Ascending aorta (tissue), 2 donors: ENCODE results near the gene LRRC27. TPM values are rescaled to one million over a fixed set of nuclear protein-coding genes. Genes with fewer than 3 reads are reported as not detected.
"Not testable (repeated sequence)": the region's sequence is repeated elsewhere in the genome, so short reads cannot be mapped to it uniquely, and the experiment has no call there.

Experiments used
- DNase-seq, 2 donors: peaks; one replicate each; pipeline ENCODE4 v3.0.0-alpha.2; 2019; ENCODE audit warnings: low spot score in 2 of 2
- H3K27ac ChIP-seq, 2 donors: fragments of 200-600 bp; sonication (generic); one replicate each; pipeline ENCODE4 v1.5.1; 2016 to 2017; ENCODE audit warnings: mild to moderate bottlenecking in 1 of 2
- H3K27me3 ChIP-seq: fragments of 200-600 bp; sonication (generic); one replicate; pipeline ENCODE4 v1.5.1; 2017
- H3K36me3 ChIP-seq, 2 donors: fragments of 200-600 bp; sonication (generic); one replicate each; pipeline ENCODE4 v1.5.1; 2016
- H3K4me1 ChIP-seq, 2 donors: fragments of 200-600 bp; sonication (generic); one replicate each; pipeline ENCODE4 v1.5.1; 2016 to 2017; ENCODE audit warnings: mild to moderate bottlenecking in 1 of 2
- H3K4me3 ChIP-seq, 2 donors: fragments of 200-600 bp; sonication (generic); one replicate each; pipeline ENCODE4 v1.5.1; 2016 to 2017; ENCODE audit warnings: mild to moderate bottlenecking in 1 of 2
- H3K9me3 ChIP-seq, 2 donors: fragments of 200-600 bp; sonication (generic); one replicate each; pipeline ENCODE4 v1.5.1; 2016
- intact Hi-C: fragments of 100-400 bp; cut with DNase I; formaldehyde crosslinking; loops from one replicate; pipeline ENCODE4 v1.15.1; 2023
- total RNA-seq: library from RNA; depleted of rRNA; stranded (reverse); fragments of >200 nt; gene quantifications from one replicate; pipeline ENCODE4 v1.1.0, GENCODE V29; 2016
- TF ChIP-seq, protein P1 (sequence below), 3 experiments: fragments of 200-600 bp in 2 of 3; fragments of 450-650 bp in 1 of 3; sonication (generic) in 2 of 3; IDR thresholded peaks; one replicate each; pipeline ENCODE4 v1.5.1; 2016 to 2019; ENCODE audit warnings: antibody characterized with exemption in 3 of 3, mild to moderate bottlenecking in 1 of 3, moderate library complexity in 1 of 3

The LRRC27 gene
- total RNA-seq, 1 donor from 2014 or later: 2.0 TPM

DNA sequence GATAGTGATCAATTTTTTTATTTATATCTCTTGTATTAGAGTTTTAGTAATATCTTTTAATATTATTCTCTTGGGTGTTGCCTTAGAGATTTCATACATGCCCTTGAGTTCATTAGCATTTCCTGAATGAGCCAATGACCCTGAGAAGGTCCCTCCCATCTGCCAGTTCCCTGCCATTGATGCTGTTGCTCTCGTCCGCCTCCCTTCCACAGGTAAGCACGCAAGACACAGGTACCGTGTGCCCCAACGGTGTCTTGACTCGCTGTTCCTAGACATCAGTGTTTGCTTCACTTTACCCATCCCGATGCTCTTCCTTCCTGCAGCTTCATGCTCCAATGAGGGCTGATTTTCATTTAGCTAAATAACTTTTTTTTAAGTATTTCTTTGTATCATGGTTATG lies 45.3 kb downstream of the LRRC27 start:
- Histone ChIP-seq H3K9me3 (no peaks in the 10 kb centered on the region), H3K36me3 (no peaks in the 10 kb centered on the region), H3K27ac (no peak overlapping the region), H3K4me1 (no peaks in the 10 kb centered on the region), H3K4me3 (no peak overlapping the region), H3K27me3 (no peaks in the 10 kb centered on the region)
- DNase-seq: no peak
- TF ChIP-seq, protein P1, sequence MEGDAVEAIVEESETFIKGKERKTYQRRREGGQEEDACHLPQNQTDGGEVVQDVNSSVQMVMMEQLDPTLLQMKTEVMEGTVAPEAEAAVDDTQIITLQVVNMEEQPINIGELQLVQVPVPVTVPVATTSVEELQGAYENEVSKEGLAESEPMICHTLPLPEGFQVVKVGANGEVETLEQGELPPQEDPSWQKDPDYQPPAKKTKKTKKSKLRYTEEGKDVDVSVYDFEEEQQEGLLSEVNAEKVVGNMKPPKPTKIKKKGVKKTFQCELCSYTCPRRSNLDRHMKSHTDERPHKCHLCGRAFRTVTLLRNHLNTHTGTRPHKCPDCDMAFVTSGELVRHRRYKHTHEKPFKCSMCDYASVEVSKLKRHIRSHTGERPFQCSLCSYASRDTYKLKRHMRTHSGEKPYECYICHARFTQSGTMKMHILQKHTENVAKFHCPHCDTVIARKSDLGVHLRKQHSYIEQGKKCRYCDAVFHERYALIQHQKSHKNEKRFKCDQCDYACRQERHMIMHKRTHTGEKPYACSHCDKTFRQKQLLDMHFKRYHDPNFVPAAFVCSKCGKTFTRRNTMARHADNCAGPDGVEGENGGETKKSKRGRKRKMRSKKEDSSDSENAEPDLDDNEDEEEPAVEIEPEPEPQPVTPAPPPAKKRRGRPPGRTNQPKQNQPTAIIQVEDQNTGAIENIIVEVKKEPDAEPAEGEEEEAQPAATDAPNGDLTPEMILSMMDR (IDR thresholded peaks at IDR 0.05): no peak
- intact Hi-C loops: no loop called here

DNA sequence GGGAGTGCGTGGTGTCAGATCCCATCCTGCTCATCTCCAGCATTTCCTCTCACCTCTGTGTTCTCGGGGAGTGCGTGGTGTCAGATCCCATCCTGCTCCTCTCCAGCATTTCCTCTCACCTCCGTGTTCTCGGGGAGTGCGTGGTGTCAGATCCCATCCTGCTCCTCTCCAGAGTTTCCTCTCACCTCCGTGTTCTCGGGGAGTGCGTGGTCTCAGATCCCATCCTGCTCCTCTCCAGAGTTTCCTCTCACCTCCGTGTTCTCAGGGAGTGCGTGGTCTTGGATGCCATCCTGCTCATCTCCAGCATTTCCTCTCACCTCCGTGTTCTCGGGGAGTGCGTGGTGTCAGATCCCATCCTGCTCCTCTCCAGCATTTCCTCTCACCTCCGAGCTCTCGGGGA lies 47.0 kb downstream of the LRRC27 start:
- intact Hi-C loops, H3K36me3 ChIP-seq, H3K4me1 ChIP-seq, H3K27ac ChIP-seq, H3K27me3 ChIP-seq, DNase-seq, H3K9me3 ChIP-seq, H3K4me3 ChIP-seq: not testable (repeated sequence)

DNA sequence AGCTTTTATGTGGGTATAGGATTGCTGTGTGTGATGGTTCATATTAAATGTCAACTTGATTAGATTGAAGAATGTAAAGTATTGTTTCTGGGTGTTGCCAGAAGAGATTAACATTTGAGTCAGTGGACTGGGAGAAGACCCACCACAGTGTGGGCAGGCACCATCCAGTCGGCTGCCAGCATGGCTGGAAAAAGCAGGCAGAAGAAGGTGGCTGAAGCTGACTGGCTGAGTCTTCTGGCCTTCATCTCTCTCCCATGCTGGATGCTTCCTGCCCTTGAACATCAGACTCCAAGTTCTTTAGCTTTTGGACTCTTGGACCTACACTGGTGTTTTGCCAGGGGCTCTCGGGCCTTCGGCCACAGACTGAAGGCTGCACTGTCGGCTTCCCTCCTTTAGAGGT lies 49.0 kb downstream of the LRRC27 start:
- H3K27ac ChIP-seq, intact Hi-C loops, H3K4me1 ChIP-seq, H3K9me3 ChIP-seq, H3K4me3 ChIP-seq, H3K36me3 ChIP-seq, H3K27me3 ChIP-seq, DNase-seq: not testable (repeated sequence)

DNA sequence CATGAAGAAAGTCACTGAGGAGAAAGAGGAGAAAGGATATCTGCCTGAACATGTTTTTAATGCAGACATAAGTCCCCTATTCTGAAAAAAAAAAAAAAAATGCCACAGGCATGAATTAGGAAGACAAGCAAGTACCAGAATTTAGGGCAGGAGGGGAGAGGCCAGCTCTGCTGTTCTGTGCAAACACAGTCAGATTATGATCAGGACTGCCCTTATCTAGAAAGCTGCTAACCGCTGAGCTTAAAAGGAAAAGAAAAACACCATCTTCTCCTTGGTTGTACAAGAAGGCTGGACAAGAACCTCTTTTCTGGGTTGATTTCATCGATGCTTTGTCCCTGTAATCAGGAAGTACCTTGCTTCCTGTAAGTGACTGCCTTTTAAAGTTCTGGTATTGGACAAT lies 49.7 kb downstream of the LRRC27 start:
- TF ChIP-seq, protein P1 (IDR thresholded peaks at IDR 0.05): no peak
- intact Hi-C loops: no loop called here
- Histone ChIP-seq H3K4me1 (no peaks in the 10 kb centered on the region), H3K36me3 (no peaks in the 10 kb centered on the region), H3K9me3 (no peaks in the 10 kb centered on the region), H3K27me3 (no peaks in the 10 kb centered on the region), H3K27ac (no peak overlapping the region), H3K4me3 (no peak overlapping the region)
- DNase-seq: no peak

DNA sequence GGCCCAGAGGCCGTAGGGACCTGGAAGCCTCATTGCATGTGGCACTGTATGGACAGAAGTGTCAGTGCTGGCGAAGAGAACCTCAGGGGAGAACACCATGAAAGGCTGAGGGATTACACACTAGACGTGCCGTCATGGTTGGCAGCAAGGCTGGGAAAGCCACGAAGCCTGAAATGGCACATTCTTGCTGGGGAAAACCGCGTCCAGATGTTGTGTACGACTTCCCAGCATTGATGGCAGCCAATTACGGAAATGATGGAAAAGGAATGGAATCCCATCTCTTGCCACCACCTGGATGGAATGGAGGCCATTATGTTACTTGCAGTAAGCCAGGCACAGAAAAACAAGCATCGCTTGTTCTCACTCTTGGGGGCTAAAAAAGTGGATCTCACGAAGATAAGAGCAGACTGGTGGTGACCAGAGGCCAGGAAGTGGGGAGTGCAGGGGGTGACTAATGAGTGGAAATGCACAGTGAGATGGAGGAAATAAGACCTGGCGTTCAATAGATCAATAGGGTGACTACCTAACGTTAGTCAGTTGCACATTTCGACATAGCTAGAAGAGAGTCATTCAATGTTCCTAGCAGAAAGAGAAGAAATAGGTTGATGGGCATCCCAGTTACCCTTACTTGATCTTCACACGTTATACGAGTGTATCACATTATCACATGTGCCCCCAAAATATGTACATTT lies 50.4 kb downstream of the LRRC27 start:
- H3K36me3 ChIP-seq: no peaks in the 10 kb centered on the region
- intact Hi-C loops: no loop called here
- no peaks in the 10 kb centered on the region for H3K9me3 ChIP-seq
- H3K4me3 ChIP-seq: no peak overlapping the region
- no peak overlapping the region for H3K27ac ChIP-seq
- DNase-seq: peak in 1 of 2 donors; percentile 2
- no peaks in the 10 kb centered on the region for H3K27me3 ChIP-seq
- no peaks in the 10 kb centered on the region for H3K4me1 ChIP-seq
- TF ChIP-seq, protein P1 (IDR thresholded peaks at IDR 0.05): no peak

DNA sequence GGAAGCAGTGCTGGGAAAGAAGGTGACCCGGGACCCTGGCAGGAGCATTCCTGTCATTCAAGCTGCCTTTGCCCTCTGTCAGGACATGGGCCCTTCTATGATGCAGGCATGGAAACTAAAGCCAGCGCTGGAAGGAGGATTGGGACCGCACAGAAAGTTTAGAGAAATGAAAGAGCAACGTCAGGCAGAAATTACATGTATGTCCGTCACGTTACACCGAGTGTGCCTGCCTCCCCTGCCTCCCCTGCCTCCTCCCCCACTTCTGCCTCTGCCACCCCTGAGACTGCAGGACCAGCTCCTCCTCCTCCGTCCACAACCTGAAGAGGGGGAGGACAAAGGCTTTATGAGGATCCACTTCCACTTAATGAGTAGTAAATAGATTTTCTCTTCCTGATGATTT lies 51.1 kb downstream of the LRRC27 start:
- no peaks in the 10 kb centered on the region for H3K9me3 ChIP-seq
- no peaks in the 10 kb centered on the region for H3K27me3 ChIP-seq
- no peak for DNase-seq
- no peak overlapping the region for H3K27ac ChIP-seq
- intact Hi-C loops: no loop called here
- H3K4me3 ChIP-seq: no peak overlapping the region
- TF ChIP-seq, protein P1 (IDR thresholded peaks at IDR 0.05): no peak
- no peaks in the 10 kb centered on the region for H3K36me3 ChIP-seq
- peaks cover 0 to 3% of the 10 kb centered on the region in 2 donors for H3K4me1 ChIP-seq

DNA sequence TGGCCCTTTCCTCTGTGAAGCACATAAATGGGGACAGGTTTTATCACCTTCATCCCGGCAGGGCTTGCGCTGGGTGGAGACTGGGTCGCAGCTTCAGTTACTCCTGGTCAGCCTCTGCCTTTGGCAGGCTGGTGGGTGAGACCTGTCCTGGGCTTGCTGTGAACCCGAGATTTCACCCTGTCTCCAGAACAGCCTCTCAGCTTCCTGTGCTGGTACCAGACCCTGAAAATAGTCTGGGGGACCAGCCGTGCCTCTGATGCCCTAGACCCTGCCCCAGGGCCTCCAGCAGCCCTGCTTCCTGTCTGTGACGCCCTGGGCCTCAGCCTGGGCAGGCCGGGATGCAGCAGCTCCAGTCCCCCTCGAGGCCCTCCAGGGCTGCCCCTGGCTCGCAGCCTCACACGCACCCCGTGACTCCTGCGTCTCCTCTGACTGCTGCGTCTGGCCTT lies 51.8 kb downstream of the LRRC27 start:
- H3K27ac ChIP-seq: no peak overlapping the region
- intact Hi-C loops: no loop called here
- H3K27me3 ChIP-seq: no peaks in the 10 kb centered on the region
- TF ChIP-seq, protein P1 (IDR thresholded peaks at IDR 0.05): no peak
- no peak overlapping the region for H3K4me3 ChIP-seq
- H3K9me3 ChIP-seq: no peaks in the 10 kb centered on the region
- H3K36me3 ChIP-seq: no peaks in the 10 kb centered on the region
- peaks cover 0 to 3% of the 10 kb centered on the region in 2 donors for H3K4me1 ChIP-seq
- DNase-seq: no peak
